Myometrial cell (primary cell): Measurements from ENCODE around the gene ABCF1. TPM values are rescaled to one million over a fixed set of nuclear protein-coding genes. Genes with fewer than 3 reads are reported as not detected.

Experiments used
- total RNA-seq: library from RNA; depleted of rRNA; stranded (reverse); fragments of >200 nt; gene quantifications from 2 replicates; pipeline ENCODE4 v1.2.3, GENCODE V29; 2015

Gene ABCF1
- total RNA-seq: 22.5 and 32.6 TPM in 2 replicates

GRCh38 chr6:30571075-30571761, at the start of gene ABCF1:
Gene ABCF1 (plus strand): TSS chr6:30571442. CDS start chr6:30571488, 46 bp downstream.

GRCh38 chr6:30556066-30556905, 15.0 kb upstream of the ABCF1 start, which contains the start of gene GNL1:
Gene GNL1 (minus strand): TSS chr6:30556489. CDS start chr6:30556203, 286 bp downstream.

GRCh38 chr6:30556906-30557682, 14.1 kb upstream of the ABCF1 start, which contains the start of gene PRR3:
Gene PRR3 (plus strand): TSS chr6:30557295. CDS start chr6:30557345, 50 bp downstream.

GRCh38 chr6:30616811-30617564, 45.7 kb downstream of the ABCF1 start, which contains the start of gene PPP1R10:
Gene PPP1R10 (minus strand): TSS chr6:30617243. CDS start chr6:30609944, 7,299 bp downstream.

GRCh38 chr6:30617565-30618269, 46.5 kb downstream of the ABCF1 start, which contains the start of gene MRPS18B:
Gene MRPS18B (plus strand): TSS chr6:30617840. CDS start chr6:30617866, 26 bp downstream.

GRCh38 chr6:30626484-30627366, 55.5 kb downstream of the ABCF1 start, which contains the start of gene ATAT1:
Gene ATAT1 (plus strand): TSS chr6:30626874.

Other genes starting within 250 kb of the ABCF1 start
- 11.2 and 19.5 TPM in 2 replicates for gene TRIM39, start 244.5 kb upstream of the ABCF1 start, total RNA-seq
- gene RPP21, start 226.3 kb upstream of the ABCF1 start, total RNA-seq: 33.7 and 60.1 TPM in 2 replicates
- 231 and 235 TPM in 2 replicates for gene HLA-E, start 81.9 kb upstream of the ABCF1 start, total RNA-seq
- 49.1 and 70.9 TPM in 2 replicates for gene GNL1, start 15.0 kb upstream of the ABCF1 start, total RNA-seq
- gene PRR3, start 14.1 kb upstream of the ABCF1 start, total RNA-seq: 5.7 and 7.5 TPM in 2 replicates
- 21.6 and 25.9 TPM in 2 replicates for gene PPP1R10, start 45.8 kb downstream of the ABCF1 start, total RNA-seq
- 63.1 and 85.9 TPM in 2 replicates for gene MRPS18B, start 46.4 kb downstream of the ABCF1 start, total RNA-seq
- gene ATAT1, start 55.4 kb downstream of the ABCF1 start, total RNA-seq: 4.3 TPM in 2 replicates
- 4.3 and 5.2 TPM in 2 replicates for gene C6orf136, start 75.7 kb downstream of the ABCF1 start, total RNA-seq
- gene DHX16, start 101.6 kb downstream of the ABCF1 start, total RNA-seq: 27.4 and 34.2 TPM in 2 replicates
- 42.7 and 51.6 TPM in 2 replicates for gene PPP1R18, start 115.2 kb downstream of the ABCF1 start, total RNA-seq
- gene NRM, start 119.5 kb downstream of the ABCF1 start, total RNA-seq: 7.2 and 10.3 TPM in 2 replicates
- gene MDC1, start 145.8 kb downstream of the ABCF1 start, total RNA-seq: 5.1 and 16.4 TPM in 2 replicates
- 1,612 and 1,663 TPM in 2 replicates for gene TUBB, start 148.9 kb downstream of the ABCF1 start, total RNA-seq
- gene FLOT1, start 171.2 kb downstream of the ABCF1 start, total RNA-seq: 209 and 234 TPM in 2 replicates
- 45.0 and 49.6 TPM in 2 replicates for gene IER3, start 173.1 kb downstream of the ABCF1 start, total RNA-seq